H1 (cell line): ENCODE measurements around the gene ACAD11. TPM values are rescaled to one million over a fixed set of nuclear protein-coding genes. Genes with fewer than 3 reads are reported as not detected.

Experiments used
- CTCF ChIA-PET: fragments of 300-600 bp; sonication (Branson Sonifier 250); formaldehyde crosslinking; loops from one replicate; lab custom pipeline; 2021; ENCODE audit not compliant: partially characterized antibody; lab: Charles Lee
- POLR2A ChIA-PET: fragments of 300-600 bp; sonication (Branson Sonifier 250); formaldehyde crosslinking; loops from one replicate; lab custom pipeline; 2021; ENCODE audit warnings: inconsistent platforms; ENCODE audit not compliant: partially characterized antibody; lab: Charles Lee
- DNase-seq, 2 experiments: peaks; one replicate each; pipeline versions ENCODE4 v3.0.0 to v3.0.0-alpha.2; 2010 to 2022; ENCODE audit warnings: low spot score in 2 of 2, low read depth in 1 of 2, mixed read lengths in 1 of 2
- FAIRE-seq: peaks from 2 replicates; lab custom pipeline; 2011; peaks lifted over from hg19 to GRCh38; lab: Jason Lieb, UNC
- H2AFZ ChIP-seq: 2 replicates; pipeline ENCODE4 v1.8.1; 2012; ENCODE audit warnings: low read length, inconsistent platforms
- H2AK5ac ChIP-seq: 2 replicates; pipeline ENCODE4 v1.6.1; 2013; ENCODE audit warnings: low read depth, low read length
- H2BK120ac ChIP-seq: replicated peaks from 2 replicates; pipeline ENCODE3; 2013; ENCODE audit warnings: low read depth, low read length, inconsistent platforms
- H2BK12ac ChIP-seq: 2 replicates; pipeline ENCODE4 v1.6.1; 2013; ENCODE audit warnings: low read depth, low read length
- H2BK15ac ChIP-seq: 2 replicates; pipeline ENCODE4 v1.6.1; 2013; ENCODE audit warnings: low read length
- H2BK20ac ChIP-seq: 2 replicates; pipeline ENCODE4 v1.6.1; 2013; ENCODE audit warnings: low read length
- H2BK5ac ChIP-seq: 2 replicates; pipeline ENCODE4 v1.6.1; 2013; ENCODE audit warnings: low read depth, low read length
- H3K14ac ChIP-seq: 2 replicates; pipeline ENCODE4 v1.6.1; 2013; ENCODE audit warnings: inconsistent platforms; ENCODE audit not compliant: insufficient read length
- H3K18ac ChIP-seq: 2 replicates; pipeline ENCODE4 v1.6.1; 2013; ENCODE audit warnings: low read length; ENCODE audit errors: extremely low read depth
- H3K23ac ChIP-seq: 2 replicates; pipeline ENCODE4 v1.6.1; 2013; ENCODE audit warnings: inconsistent platforms; ENCODE audit not compliant: insufficient read length
- H3K23me2 ChIP-seq: 2 replicates; pipeline ENCODE4 v1.6.1; 2013; ENCODE audit warnings: low read depth, low read length
- H3K27ac ChIP-seq: 2 replicates; pipeline ENCODE4 v1.6.1; 2011; ENCODE audit warnings: low read depth, low read length, inconsistent platforms
- H3K27me3 ChIP-seq, 4 experiments: replicated peaks in 1 of 4; 1 replicate in 1 of 4; 2 replicates in 3 of 4; pipeline versions ENCODE4 v1.6.1 to v1.8.1; 2011 to 2013; ENCODE audit warnings: low read length in 3 of 4, mild to moderate bottlenecking in 3 of 4, inconsistent platforms in 2 of 4, mixed read lengths in 2 of 4, moderate library complexity in 1 of 4; ENCODE audit not compliant: control insufficient read depth in 3 of 4, insufficient read depth in 3 of 4; ENCODE audit errors: extremely low read depth in 1 of 4
- H3K36me3 ChIP-seq, 4 experiments: 2 replicates each; pipeline versions ENCODE4 v1.6.1 to v1.8.1; 2011 to 2013; ENCODE audit warnings: mild to moderate bottlenecking in 4 of 4, low read length in 3 of 4, moderate library complexity in 2 of 4, control low read depth in 1 of 4, inconsistent platforms in 1 of 4; ENCODE audit not compliant: insufficient read depth in 4 of 4, control insufficient read depth in 2 of 4
- H3K4ac ChIP-seq: replicated peaks from 2 replicates; pipeline ENCODE3; 2013; ENCODE audit warnings: low read length, low read depth, mixed read lengths, inconsistent platforms; ENCODE audit not compliant: insufficient read length
- H3K4me1 ChIP-seq, 4 experiments: replicated peaks in 1 of 4; 1 replicate in 1 of 4; 2 replicates in 3 of 4; pipeline versions ENCODE4 v1.6.1 to v1.8.1; 2011 to 2013; ENCODE audit warnings: low read length in 3 of 4, inconsistent platforms in 2 of 4, mixed read lengths in 1 of 4; ENCODE audit not compliant: insufficient read depth in 4 of 4, control insufficient read depth in 3 of 4
- H3K4me2 ChIP-seq, 2 experiments: 2 replicates each; pipeline versions ENCODE4 v1.6.1 to v1.8.1; 2011 to 2013; ENCODE audit warnings: low read depth in 2 of 2, low read length in 2 of 2, control low read depth in 1 of 2, inconsistent platforms in 1 of 2, mild to moderate bottlenecking in 1 of 2; ENCODE audit not compliant: insufficient read depth in 1 of 2
- H3K4me3 ChIP-seq, 4 experiments: fragments of 200-600, 300-600 bp in 1 of 4; sonication (generic), shearing (Covaris generic), sonication (Bioruptor Twin) in 1 of 4; 2 replicates each; pipeline versions ENCODE4 v1.5.1 to v1.8.1; 2011 to 2016; ENCODE audit warnings: low read length in 4 of 4, low read depth in 3 of 4, control low read depth in 2 of 4, inconsistent platforms in 2 of 4, mild to moderate bottlenecking in 2 of 4, mixed read lengths in 1 of 4, moderate library complexity in 1 of 4; ENCODE audit not compliant: insufficient read depth in 2 of 4; ENCODE audit errors: extremely low read depth in 1 of 4
- H3K56ac ChIP-seq: replicated peaks from 2 replicates; pipeline ENCODE3; 2013; ENCODE audit warnings: low read depth, mild to moderate bottlenecking, mixed read lengths, low read length, inconsistent platforms; ENCODE audit not compliant: insufficient read length
- H3K79me1 ChIP-seq: 2 replicates; pipeline ENCODE4 v1.6.1; 2013; ENCODE audit warnings: low read depth, low read length, control low read depth
- H3K79me2 ChIP-seq, 2 experiments: 2 replicates each; pipeline versions ENCODE4 v1.6.1 to v1.8.1; 2012 to 2013; ENCODE audit warnings: low read length in 2 of 2, mild to moderate bottlenecking in 2 of 2, inconsistent platforms in 1 of 2; ENCODE audit not compliant: insufficient read depth in 2 of 2, control insufficient read depth in 1 of 2
- H3K9ac ChIP-seq, 4 experiments: replicated peaks in 1 of 4; 1 replicate in 1 of 4; 2 replicates in 3 of 4; pipeline versions ENCODE4 v1.6.1 to v1.8.1; 2011 to 2013; ENCODE audit warnings: low read depth in 3 of 4, low read length in 3 of 4, control low read depth in 2 of 4, mild to moderate bottlenecking in 2 of 4, moderate library complexity in 2 of 4, inconsistent platforms in 1 of 4; ENCODE audit errors: extremely low read depth in 1 of 4
- H3K9me3 ChIP-seq, 2 experiments: 2 replicates each; pipeline versions ENCODE4 v1.6.1 to v1.8.1; 2012 to 2013; ENCODE audit warnings: mild to moderate bottlenecking in 2 of 2, moderate library complexity in 2 of 2, control low read depth in 1 of 2, inconsistent platforms in 1 of 2, low read depth in 1 of 2, low read length in 1 of 2, mixed read lengths in 1 of 2; ENCODE audit not compliant: insufficient read depth in 2 of 2
- H4K20me1 ChIP-seq, 2 experiments: replicated peaks in 1 of 2; 2 replicates each; pipeline versions ENCODE3 to v1.8.1; 2011 to 2013; ENCODE audit warnings: inconsistent platforms in 2 of 2, low read length in 2 of 2, mild to moderate bottlenecking in 1 of 2; ENCODE audit not compliant: insufficient read depth in 2 of 2, control insufficient read depth in 1 of 2
- H4K5ac ChIP-seq: 2 replicates; pipeline ENCODE4 v1.6.1; 2013; ENCODE audit warnings: low read length, low read depth, mixed read lengths, inconsistent platforms; ENCODE audit not compliant: insufficient read length
- H4K8ac ChIP-seq: 2 replicates; pipeline ENCODE4 v1.8.0; 2013; ENCODE audit warnings: mild to moderate bottlenecking, moderate library complexity, low read length, inconsistent platforms; ENCODE audit not compliant: insufficient read depth; ENCODE audit errors: extremely low read depth
- H4K91ac ChIP-seq: replicated peaks from 2 replicates; pipeline ENCODE3; 2013; ENCODE audit warnings: low read length, mixed read lengths, inconsistent platforms; ENCODE audit not compliant: insufficient read length
- CHD2 ChIP-seq: IDR thresholded peaks from 2 replicates; pipeline ENCODE4 v1.6.1; 2012; ENCODE audit warnings: low read length, improper control_type of control experiment
- FOSL1 ChIP-seq: IDR thresholded peaks from 2 replicates; pipeline ENCODE4 v1.6.1; 2011; ENCODE audit warnings: mild to moderate bottlenecking, low read depth, low read length, moderate library complexity; ENCODE audit not compliant: insufficient read depth
- KDM1A ChIP-seq: fragments of 200-600, 300-600 bp; sonication (generic); IDR thresholded peaks from 2 replicates; pipeline ENCODE4 v1.7.1; 2016; ENCODE audit warnings: mild to moderate bottlenecking, low read length, borderline replicate concordance
- SP2 ChIP-seq: IDR thresholded peaks from 2 replicates; pipeline ENCODE4 v1.6.1; 2012; ENCODE audit warnings: mild to moderate bottlenecking, low read length, inconsistent platforms
- WGBS, 2 experiments: shearing (Covaris generic) in 1 of 2; methylation state at CpG; one replicate each; pipeline versions ENCODE4 v1.1.6 to v1.1.7; 2013 to 2015; ENCODE audit warnings: low lambda C conversion rate in 2 of 2, mixed read lengths in 2 of 2, inconsistent platforms in 1 of 2, low coverage in 1 of 2, missing lambda C conversion rate in 1 of 2; ENCODE audit not compliant: insufficient replicate concordance in 2 of 2, insufficient coverage in 1 of 2, insufficient read length in 1 of 2; ENCODE audit errors: extremely low coverage in 1 of 2, missing lambda C conversion rate in 1 of 2; 5-methylcytosine and 5-hydroxymethylcytosine counted together
- polyA plus RNA-seq, 7 experiments: library from polyadenylated mRNA; depleted of rRNA in 3 of 7; stranded (reverse) in 5 of 7; unstranded in 2 of 7; fragments of >200 nt in 5 of 7; fragments of 200-250 nt in 2 of 7; gene quantifications; 1 replicate in 5 of 7; 2 replicates in 1 of 7; 4 replicates in 1 of 7; pipeline versions ENCODE4 v1.2.1 to v1.2.3, GENCODE V29; 2011 to 2013; ENCODE audit warnings: missing spikeins in 2 of 7, mixed read lengths in 2 of 7
- total RNA-seq: library from RNA; stranded (reverse); fragmentation: NEBNext Ultra II Directional; extraction: Animal tissue kit (Norgen Biotek cat#: 25700); gene quantifications from 2 replicates; pipeline ENCODE4 v1.2.1, GENCODE V29; 2021

The ACAD11 gene
- total and polyA plus RNA-seq, 2 of the 8 experiments (the other 6 are each of a cell fraction or from before 2014, with no cell fraction given) = 5.5 to 11.0 TPM

DNA sequence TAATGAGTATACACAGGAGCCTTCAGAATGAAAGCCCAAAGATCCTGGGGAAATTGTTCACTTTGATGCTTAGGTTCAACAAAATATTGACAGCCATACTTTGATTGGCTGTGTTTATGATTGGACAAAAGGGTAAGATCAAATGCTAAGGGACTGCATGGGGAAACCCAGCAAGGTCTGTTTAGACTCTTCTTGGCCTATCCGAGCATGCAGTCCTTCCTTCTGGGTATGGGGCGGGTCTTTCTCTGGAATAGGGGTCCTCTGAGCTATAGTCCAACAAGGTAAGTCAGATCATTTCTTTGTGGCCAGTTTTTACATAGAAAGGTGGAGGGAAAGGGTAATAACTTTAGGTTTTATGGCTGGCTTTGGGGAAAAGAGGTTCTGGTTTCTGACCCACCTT is 115.5 kb downstream of the ACAD11 start:
- Histone ChIP-seq H3K4me2 (no peak overlapping the region), H3K27ac (no peak overlapping the region), H3K14ac (no peak overlapping the region), H3K23ac (no peak overlapping the region), H3K23me2 (no peaks in the 10 kb centered on the region), H3K4me3 (no peak overlapping the region), H4K8ac (no peak overlapping the region), H4K20me1 (peaks cover 0 to 2% of the 10 kb centered on the region in 2 experiments), H3K9me3 (no peaks in the 10 kb centered on the region; a peak in 1 of 4 replicates), H3K36me3 (peaks cover 0 to 7% (median 2%) of the 10 kb centered on the region in 4 experiments; a peak in 3 of 8 replicates), H2BK15ac (no peak overlapping the region), H2BK12ac (no peak overlapping the region), H3K18ac (no peak overlapping the region), H2AK5ac (no peak overlapping the region), H2BK20ac (no peak overlapping the region), H3K79me1 (no peaks in the 10 kb centered on the region), H3K56ac (no peak overlapping the region), H3K79me2 (no peaks in the 10 kb centered on the region), H3K4me1 (no peaks in the 10 kb centered on the region), H2BK5ac (no peak overlapping the region), H2AFZ (no peak overlapping the region), H3K27me3 (no peaks in the 10 kb centered on the region), H3K4ac (no peak overlapping the region), H2BK120ac (no peak overlapping the region), H4K91ac (no peak overlapping the region), H4K5ac (no peak overlapping the region), H3K9ac (no peak overlapping the region)
- ChIA-PET CTCF (interaction anchor here (0.6 to 2.1 kb wide), 3 partner anchors 91 to 1235 kb away, joined by 3 to 8 read pairs (median 4); no protein-coding TSS in a partner anchor), POLR2A (no interaction called here)
- DNase-seq (no peak), FAIRE-seq (no peak)
- WGBS, 2 experiments = 91% methylated on average over 2 of the region's 2 CpGs; no CpG with 5 or more reads in 1 of the 2 experiments
- no peak for TF ChIP-seq CHD2
- TF ChIP-seq FOSL1 = no peak
- no peak for TF ChIP-seq SP2
- TF ChIP-seq KDM1A = no peak
